SHP77 treated with DMSO at 0.1 percent for 48 hours (cell line): Measurements from ENCODE around the gene KLHL42.
"Not testable (repeated sequence)": the region's sequence is repeated elsewhere in the genome, so short reads cannot be mapped to it uniquely, and the experiment has no call there.

Experiments used
- DNase-seq: peaks from one replicate; lab custom pipeline; 2025; lab: John Stamatoyannopoulos, UW

Gene KLHL42, protein sequence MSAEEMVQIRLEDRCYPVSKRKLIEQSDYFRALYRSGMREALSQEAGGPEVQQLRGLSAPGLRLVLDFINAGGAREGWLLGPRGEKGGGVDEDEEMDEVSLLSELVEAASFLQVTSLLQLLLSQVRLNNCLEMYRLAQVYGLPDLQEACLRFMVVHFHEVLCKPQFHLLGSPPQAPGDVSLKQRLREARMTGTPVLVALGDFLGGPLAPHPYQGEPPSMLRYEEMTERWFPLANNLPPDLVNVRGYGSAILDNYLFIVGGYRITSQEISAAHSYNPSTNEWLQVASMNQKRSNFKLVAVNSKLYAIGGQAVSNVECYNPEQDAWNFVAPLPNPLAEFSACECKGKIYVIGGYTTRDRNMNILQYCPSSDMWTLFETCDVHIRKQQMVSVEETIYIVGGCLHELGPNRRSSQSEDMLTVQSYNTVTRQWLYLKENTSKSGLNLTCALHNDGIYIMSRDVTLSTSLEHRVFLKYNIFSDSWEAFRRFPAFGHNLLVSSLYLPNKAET

DNA sequence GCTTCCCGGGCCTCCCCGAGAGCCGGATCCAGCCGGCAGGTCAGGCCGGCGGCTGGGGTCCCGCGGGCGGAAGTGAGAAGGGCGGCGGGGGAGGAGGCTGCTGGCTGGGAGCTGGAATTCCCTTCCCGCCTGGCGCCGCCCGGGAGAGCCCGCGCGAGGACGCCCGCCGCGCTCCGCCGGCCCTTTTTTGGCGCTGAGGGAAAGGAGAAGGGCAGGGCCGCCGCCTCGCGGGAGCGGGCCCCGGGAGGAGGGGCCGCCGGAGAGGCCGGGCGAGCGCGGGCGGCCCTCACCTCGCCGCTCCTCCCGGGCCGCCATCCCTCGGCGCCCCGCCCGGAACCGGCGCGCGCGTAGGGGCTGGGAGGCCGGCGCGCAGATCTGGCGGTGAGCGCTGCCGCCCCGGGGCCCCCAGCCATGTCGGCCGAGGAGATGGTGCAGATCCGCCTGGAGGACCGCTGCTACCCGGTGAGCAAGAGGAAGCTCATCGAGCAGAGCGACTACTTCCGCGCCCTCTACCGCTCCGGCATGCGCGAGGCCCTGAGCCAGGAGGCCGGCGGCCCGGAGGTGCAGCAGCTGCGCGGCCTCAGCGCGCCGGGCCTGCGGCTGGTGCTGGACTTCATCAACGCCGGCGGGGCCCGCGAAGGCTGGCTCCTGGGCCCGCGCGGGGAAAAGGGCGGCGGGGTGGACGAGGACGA is at the start of gene KLHL42, which contains the start of gene MANSC4:
Gene KLHL42 (plus strand): TSS at position 314 of the 692 bp plus-strand sequence. CDS start 98 bp downstream, at position 412.
Gene MANSC4 (minus strand): TSS at position 317 of the 692 bp plus-strand sequence. CDS start 8,960 bp downstream, outside the sequence.
- no peak for DNase-seq

DNA sequence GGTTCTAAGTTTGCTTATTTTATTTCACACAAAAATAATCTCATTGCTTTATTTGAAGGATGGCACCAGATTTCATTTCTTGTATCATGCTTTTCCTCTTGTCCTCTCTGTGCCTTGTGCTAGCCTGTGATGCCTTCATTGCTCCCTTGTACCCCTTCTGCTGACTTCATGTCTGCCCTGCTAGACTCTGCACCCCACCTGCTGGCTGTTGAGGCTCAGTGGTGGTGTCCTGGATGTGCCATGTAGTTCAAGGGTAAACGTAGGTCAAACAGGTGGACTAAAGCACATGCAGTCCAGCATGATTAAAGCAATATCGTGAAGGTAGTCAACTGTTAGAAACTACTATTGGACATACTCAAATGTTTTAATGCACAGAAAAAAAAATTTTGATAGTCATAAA is 47.8 kb upstream of the KLHL42 start:
- DNase-seq = no peak

DNA sequence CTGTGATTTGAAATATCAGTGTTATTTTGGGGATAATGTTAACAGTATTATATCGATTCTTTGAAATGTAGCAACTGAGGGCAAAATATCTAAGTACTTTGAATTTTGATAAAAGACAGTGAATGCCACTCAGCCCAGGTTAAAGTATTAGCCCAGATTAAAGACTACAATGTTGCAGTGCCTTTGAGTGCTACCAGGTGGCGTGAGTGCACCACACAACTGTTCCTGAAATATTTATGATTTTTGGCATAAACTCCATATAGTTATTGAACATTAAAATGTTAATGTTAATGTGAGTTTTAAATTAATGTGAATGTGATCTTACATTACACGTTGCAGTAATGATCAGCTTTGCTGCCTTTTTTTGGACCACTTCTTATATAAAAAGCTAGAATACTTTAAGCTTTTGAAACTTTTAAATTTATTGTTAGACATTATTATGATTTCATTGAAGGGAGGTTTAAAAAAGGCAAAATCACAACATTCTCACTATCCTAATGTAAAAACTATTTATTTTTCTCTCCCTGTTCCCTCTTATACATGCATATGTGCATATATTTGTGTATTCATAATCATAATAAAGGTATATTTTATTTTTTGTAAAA is 46.9 kb upstream of the KLHL42 start:
- DNase-seq = peak; percentile 38

DNA sequence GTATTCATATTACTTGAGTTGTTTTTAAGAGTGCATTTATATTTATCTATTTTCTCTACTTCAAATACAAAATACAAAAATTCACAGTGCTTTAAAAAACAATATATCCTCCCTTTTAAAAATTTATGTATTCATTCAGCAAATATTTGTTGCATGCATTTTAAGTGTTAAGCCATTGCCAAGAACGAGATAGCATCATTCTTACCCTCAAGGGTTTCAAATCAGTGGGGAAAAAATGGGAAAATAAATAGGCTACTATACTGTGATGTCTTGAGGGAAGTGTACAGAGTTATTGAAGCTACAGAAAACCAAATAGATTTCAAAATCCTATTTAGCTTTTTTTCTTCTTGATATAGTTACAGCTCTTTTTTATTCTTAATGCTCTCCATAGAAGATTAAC is 46.2 kb upstream of the KLHL42 start:
- no peak for DNase-seq

DNA sequence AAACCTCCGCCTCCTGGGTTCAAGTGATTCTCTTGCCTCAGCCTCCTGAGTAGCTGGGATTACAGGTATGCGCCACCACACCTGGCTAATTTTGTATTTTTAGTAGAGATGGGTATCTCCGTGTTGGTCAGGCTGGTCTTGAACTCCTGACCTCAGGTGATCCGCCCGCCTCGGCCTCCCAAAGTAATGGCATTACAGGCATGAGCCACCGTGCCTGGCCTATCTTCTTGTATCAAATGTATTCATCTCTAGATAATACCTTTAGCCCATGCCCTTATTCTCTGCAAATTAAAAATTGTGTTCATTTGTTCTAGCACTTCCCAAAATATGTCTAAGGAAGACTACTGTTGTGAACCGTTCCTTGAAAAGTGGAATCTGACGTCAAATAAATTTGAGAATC is 45.7 kb upstream of the KLHL42 start:
- DNase-seq = not testable (repeated sequence)

DNA sequence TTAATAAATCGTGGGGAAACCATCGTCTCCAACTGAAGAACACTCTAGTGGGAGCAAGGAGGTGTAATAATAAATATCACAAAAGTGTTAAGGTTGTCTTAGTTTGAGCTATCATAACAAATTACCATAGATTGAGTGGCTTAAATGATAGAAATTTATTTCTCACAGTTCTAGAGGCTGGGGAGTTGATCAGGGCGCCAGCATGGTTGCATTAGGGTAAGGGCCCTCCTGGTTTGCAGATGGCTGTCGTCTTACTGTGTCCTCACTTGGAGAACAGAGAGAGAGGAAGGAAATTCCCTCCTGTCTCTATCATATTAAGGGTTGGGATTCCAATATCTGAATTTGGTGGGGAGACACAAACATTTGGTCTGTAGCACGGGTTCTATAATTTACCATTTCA is 36.4 kb upstream of the KLHL42 start:
- no peak for DNase-seq

DNA sequence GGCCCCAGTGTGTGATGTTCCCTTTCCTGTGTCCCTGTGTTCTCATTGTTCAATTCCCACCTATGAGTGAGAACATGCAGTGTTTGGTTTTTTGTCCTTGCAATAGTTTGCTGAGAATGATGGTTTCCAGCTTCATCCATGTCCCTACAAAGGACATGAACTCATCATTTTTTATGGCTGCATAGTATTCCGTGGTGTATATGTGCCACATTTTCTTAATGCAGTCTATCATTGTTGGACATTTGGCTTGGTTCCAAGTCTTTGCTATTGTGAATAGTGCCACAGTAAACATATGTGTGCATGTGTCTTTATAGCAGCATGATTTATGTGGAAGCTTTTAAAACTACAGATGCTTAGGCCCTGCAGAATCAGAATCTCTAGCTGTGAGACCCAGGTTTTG is 34.3 kb upstream of the KLHL42 start:
- not testable (repeated sequence) for DNase-seq

DNA sequence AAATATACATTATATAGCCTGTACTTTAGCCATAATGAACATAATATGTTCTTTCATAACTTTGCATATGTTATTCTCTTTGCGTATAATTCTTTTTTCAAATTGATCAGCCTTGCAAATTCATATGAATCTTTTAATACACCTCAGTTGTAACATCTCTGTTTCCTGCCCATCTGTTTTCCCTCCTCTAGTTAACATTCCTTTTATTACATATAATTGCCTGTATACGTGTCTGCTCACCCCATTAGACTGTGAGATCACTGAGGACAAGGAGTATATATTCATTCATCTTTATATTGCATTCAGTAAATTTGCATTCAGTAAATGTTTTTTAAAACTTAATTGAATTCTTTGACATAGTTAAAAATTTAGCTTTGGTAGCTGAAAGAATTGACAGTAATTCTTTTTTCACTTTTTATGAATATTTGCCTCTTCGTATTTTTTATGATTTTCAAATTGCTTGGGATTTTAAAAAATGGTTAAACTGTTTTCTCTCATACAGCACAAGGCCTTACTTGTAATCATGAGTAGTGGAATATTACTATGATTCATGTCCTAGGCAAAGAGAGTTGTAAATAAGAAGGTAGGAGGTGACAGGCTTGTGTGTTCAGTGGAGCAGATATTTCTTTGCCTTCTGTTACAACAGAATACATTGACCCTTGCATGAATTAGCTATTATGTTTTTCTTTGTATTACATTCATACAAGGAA is 32.8 kb upstream of the KLHL42 start:
- DNase-seq = no peak

DNA sequence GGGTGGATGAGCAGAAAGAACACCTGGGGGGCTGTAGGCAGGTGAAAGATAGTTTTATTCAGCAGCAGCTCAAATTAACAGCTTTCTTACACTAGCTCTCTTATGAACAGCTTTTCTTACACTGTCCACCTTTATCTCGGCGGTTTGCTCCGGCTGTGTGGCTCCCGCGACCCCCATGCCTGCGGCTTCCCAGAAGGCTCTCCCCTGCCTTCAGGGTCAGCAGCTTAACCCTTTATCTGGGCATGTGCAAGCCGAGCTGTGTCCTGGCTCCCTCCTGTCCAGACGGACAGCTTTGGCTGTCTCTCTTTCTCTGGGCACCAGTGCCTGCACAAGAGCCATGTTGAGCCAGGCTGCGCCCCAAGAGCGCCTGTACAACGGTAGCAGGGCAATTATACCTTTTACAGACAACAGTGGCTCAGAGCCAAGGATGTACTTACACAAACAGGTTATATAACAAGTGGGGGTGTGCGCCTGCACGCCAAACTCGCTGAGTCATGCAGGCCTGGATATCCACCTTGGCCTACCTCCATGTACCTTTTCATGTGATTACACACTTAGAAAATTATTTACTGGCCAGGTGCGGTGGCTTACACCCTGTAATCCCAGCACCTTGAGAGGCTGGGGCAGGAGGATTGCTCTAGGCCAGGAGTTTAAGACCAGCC is 28.5 kb upstream of the KLHL42 start:
- DNase-seq = no peak

DNA sequence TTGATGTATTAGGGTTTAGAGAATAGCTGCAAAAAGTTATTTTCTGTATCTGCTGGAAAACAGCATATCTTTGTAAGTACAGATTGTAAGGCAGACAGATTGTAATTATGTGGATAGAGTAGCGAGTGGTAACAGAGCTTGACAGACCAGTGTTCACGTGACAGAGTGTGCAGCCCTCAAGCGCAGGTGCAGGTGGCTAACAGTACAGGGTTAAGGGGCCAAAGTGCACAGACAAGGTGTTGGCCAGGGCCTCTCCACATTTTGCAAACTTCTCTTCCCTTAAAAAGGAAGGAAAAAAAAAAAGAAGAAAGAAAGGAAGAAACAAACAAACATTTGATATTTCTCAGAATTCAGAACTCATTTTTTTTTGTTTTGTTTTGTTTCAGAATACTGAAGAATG is 25.2 kb upstream of the KLHL42 start:
- DNase-seq = no peak

DNA sequence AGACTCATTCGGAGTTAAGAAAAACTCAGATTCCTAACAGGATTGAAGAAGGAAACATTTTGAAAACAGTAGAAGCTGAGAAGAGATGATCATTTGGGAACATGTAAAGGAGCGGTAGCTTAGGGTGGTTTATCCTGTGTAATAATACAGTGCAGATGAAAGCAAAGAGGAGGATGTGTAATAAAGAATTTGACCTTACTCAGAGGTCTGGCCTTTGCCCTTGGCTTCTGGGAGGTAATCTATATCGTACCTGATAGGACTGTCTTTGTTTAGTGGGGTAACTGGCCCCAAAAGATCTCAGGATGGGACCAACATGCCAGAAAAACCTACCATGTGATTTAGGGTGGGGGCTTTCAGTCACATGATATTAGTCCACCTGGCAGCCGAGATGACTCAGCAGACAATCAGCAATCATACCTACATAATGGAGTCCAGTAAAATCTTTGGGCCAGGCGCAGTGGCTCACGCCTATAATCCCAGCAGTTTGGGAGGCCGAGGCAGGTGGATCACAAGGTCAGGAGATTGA is 23.3 kb upstream of the KLHL42 start:
- DNase-seq = no peak

DNA sequence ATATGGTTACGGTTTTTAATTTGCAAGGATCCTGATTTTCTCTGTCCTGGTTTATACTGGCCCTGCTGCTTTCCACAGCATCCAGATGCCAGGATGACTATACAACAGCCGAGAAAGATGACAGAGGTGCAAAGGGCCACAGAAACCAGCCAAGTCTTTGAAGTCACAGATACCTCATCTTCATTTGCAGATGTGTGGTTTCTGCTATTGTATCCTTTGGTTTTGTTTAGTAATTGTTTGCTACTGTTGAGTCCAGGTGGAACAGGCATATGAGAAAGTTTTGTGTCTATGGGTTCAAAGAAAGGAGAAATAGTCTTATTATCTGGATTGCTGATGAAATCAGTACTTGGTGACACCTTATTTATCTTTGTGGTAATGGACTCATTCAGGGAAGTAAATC is 17.3 kb upstream of the KLHL42 start:
- no peak for DNase-seq

DNA sequence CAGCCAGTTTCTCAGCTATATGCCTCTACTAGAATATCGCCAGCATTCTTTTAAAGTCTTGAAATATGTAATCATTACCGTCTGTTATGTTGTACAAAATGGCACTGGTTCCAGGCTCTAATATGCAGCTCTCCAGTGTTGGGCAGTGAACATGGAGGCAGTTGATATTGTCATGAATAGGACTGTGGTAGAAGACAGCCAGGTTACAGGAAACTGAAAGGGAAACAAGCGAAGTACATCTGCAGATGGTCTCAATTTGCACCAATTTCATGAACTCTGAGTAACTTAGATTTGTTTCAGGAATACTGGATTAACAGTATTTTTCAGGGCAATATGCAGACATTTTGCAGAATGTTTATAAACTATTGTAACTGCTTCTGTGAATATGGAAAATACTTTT is 13.4 kb upstream of the KLHL42 start:
- DNase-seq = no peak

DNA sequence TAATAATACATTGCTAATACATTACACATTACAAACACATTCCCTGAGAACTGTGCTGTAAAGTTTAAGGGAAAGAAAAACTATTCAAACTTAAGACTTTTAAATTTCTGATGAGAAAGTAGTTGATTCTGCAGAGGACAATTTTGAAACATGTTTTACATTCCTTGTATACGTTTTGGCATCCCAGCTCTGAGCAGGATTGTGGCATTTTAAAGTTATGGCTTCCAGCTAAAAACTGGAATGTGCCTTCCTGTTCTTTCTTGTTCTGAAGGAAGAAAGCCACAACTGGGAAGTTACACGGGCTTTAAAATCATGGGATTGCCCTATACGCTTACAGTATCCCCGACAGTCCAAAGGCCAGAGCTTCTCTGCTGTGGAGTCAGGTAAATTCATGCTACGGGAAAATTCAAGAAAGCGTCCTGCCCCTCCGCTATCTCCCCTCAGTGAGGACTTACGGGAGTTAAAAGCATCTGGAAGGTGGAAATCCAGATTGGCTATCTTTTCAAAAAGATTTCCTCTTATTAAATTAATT is 10.8 kb upstream of the KLHL42 start:
- no peak for DNase-seq

DNA sequence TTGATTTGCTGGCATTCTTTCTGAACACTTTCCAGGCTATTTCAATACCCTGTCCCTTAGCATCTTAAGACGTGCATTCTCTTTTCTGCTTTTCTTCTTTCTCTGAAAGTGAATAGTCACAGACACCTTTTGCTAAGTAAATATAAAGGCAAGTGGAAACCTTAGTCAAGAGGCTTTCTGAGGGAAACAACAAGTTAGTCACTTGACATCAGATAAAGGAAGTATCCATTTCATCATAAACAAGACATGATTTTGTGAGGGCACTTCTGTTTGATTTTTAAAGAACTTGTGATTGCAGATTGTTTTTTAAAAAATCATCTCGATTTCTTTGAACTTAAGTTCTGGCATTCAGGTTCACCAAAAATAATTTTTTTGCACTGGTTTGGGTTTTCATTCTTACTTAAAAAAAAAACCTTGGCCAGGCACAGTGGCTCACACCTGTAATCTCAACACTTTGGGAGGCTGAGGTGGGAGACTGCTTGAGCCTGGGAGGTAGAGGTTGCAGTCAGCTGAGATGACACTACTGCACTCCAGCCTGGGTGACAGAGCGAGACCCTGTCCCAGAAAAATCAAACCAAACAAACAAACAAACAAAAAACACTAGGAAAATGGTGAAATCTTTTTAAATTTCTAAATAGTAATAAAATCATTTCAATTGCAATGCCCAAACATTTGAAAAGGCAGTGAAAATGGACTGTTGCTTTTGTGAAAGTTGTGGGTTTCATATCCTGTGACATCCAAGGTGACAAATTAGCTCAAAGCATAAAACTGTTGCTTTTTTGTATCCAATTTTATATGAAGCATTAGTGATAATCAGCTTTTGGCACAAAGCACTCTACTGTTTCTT is 8.3 kb upstream of the KLHL42 start:
- DNase-seq = no peak

DNA sequence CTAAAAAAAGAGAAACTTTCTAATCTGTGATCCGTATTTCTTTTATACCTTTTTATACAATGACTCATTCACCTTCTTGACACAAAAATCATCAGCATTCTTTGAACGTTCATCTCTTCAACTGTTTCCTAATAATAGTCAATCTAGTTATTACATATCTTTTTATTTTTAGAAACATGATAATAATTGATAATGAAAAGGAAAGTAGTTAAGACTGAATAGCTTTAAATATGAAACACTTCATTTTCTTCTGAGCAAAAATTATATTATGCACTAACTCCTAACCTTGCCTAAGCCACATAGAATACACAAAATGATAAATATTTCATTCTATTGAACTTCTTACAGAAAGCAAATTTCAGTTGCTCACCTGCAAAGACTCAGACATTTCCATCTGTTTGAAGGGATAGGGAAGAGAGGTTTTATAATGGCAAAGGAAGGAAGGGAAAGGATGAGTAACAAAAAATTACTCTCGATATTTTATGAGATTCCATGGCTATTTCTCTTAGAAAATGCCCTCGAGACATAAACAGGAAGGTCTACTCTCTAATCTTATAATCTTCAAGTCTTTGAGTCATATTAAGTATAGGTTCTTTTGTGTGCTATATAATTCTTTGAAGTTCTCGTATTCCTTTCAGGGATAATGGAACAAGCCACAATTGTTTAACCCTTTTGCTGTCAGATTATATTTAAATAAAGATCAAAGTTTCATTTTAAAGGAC is 7.5 kb upstream of the KLHL42 start:
- DNase-seq = no peak

DNA sequence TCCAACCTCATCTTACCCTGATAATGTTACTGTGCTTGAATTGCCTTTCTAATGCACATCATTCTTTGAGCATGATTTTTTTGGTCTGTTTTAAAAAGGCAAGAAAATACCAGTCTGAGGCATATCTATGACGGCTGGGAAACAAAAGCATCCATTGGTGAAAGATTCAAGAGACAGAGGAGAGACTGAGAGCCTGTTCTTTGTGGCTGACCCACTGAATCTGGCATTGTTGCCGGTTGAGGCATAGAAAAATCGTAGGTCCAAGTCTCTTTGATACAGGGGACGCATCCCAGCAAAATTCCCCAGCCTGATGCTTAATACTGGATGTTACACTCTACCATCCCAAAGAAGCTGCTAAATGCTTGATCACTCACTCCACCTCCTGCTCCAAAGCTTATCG is 2.9 kb upstream of the KLHL42 start:
- DNase-seq = no peak

DNA sequence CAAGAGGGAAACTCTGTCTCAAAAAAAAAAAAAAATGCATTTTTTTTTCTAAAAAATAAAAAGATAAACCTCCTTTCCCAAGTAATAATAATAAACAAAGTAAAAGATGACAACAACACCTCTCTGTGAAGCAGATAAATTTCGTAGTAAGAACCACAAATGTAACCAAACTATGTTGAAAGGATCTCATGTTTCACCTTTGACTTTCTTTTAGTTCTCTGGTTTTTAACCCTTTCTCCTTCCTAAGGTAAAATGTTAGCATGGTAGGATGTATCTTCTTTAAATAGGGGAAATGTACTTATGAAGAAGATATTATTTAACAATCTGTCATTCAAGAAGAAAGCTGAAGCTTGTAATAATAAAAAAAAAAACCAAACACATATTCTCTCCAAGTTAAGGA is 1.8 kb upstream of the KLHL42 start:
- no peak for DNase-seq

DNA sequence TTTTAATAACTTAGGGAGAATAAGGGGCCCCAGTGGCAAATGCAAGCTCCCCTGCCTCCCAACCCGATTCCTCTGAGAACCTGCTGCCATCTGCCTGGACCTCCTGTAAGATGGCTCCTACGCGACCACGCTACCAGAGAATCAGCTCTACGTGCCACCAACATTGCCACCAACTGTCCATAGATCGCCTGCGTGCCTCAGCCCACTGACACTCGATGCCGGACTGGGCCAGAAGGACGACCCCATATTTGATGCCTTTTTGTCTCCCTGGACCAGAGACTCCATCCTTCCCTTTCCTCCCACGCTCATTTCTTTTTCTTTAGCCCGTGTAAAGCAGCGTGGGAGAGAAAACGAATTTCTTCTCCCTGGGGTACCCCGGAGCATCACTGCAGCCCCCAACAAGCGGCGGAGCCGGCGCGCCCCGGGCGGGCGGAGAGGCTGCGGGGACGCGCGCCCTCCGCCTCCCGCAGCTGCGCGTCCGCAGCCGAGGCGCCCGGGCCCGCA is 565 bp upstream of the KLHL42 start:
- peak; percentile 54 for DNase-seq
